ENCODE results near the gene LCK.

Gene LCK

DNA sequence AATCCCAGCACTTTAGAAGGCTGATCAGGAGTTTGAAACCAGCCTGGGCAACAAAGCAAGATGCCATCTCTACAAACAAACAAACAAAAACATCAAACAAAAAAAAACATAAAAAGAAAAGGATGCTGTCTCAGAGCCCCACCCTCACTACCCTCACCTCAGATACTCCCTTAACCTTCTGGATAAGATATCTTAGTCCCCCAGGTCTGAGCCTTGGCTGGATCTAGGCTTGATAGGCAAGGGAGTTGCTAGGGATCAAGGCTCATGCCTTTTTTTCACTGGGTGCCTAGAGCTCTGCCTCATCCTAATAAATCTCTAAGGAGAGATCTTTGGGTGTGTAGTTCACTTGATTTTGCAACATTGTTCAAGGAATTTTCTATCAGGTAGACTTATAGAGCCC lies 48.3 kb downstream of the LCK start:
- H3K27ac ChIP-seq = no peak overlapping the region
- no peak for TF ChIP-seq ZFX (IDR thresholded peaks at IDR 0.05; ENCODE audit: borderline replicate concordance)
- TF ChIP-seq, protein P1, sequence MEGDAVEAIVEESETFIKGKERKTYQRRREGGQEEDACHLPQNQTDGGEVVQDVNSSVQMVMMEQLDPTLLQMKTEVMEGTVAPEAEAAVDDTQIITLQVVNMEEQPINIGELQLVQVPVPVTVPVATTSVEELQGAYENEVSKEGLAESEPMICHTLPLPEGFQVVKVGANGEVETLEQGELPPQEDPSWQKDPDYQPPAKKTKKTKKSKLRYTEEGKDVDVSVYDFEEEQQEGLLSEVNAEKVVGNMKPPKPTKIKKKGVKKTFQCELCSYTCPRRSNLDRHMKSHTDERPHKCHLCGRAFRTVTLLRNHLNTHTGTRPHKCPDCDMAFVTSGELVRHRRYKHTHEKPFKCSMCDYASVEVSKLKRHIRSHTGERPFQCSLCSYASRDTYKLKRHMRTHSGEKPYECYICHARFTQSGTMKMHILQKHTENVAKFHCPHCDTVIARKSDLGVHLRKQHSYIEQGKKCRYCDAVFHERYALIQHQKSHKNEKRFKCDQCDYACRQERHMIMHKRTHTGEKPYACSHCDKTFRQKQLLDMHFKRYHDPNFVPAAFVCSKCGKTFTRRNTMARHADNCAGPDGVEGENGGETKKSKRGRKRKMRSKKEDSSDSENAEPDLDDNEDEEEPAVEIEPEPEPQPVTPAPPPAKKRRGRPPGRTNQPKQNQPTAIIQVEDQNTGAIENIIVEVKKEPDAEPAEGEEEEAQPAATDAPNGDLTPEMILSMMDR (IDR thresholded peaks at IDR 0.05) = no peak

DNA sequence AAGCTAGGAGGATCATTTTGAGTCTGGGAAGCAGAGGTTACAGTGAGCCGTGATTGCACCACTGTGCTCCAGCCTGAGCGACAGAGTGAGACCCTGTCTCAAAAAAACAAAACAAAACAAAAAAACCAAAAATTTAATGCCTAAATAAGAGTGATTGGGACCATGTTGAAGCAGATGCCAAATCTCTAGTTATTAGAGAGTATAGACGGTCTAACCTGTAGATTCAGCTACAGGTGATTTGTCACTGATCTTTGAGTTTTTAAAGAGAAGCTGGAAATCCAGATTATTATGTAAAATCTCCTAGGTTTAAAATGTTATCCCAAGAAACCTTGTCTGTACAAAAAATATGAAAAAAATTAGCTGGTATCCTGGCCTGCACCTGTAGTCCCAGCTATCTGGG lies 52.3 kb downstream of the LCK start:
- H3K27ac ChIP-seq = no peak overlapping the region
- no peak for TF ChIP-seq ZFX (IDR thresholded peaks at IDR 0.05; ENCODE audit: borderline replicate concordance)
- TF ChIP-seq, protein P1 (IDR thresholded peaks at IDR 0.05) = no peak

DNA sequence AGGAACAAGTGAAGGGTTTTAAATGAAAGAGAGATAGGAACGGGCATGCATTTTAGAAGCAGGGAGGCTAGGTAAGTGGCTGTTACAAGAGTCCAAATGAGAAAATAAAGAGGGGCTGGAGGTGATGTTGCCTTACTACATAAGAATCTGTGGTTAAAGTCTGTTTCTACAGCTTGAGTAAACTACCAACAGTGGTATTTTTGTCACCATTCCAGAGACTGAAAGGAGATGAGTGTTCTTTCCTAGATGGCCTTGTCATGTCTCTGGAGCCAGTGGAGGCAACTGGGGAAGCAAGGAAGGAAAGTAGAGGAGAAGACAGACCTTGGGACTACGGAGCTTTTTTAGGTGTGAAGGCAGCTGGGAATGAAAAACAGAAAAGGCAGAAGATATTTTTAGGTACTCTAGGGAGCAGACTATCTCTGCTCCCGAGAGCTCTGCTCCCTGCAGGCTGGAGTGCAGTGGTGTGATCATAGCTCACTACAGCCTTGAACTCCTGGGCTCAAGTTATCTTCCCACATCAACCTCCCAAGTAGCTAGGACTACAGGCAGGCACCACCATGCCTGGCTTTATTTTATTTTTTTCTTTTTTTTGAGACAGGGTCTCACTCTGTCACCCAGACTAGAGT lies 53.0 kb downstream of the LCK start:
- no peak overlapping the region for H3K27ac ChIP-seq
- TF ChIP-seq, protein P1 (IDR thresholded peaks at IDR 0.05) = no peak
- TF ChIP-seq ZFX (IDR thresholded peaks at IDR 0.05; ENCODE audit: borderline replicate concordance) = no peak

DNA sequence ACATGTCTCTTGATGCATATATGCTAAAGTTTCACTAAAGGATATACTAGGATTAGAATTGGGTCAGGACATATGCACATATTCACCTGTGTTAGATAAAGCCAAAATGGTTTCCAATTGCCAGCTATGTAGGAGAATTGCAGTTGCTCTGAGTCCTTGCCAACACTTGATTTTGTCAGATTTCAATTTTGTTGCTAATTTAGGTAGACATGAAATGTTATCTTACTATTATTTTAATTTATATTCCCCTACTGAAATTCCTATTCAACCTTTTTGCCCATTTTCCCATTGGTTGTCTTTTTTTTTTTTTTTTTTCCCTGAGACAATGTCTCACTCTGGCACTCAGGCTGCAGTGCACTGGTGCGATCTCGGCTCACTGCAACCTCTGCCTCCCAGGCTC lies 54.2 kb downstream of the LCK start:
- no peak overlapping the region for H3K27ac ChIP-seq

DNA sequence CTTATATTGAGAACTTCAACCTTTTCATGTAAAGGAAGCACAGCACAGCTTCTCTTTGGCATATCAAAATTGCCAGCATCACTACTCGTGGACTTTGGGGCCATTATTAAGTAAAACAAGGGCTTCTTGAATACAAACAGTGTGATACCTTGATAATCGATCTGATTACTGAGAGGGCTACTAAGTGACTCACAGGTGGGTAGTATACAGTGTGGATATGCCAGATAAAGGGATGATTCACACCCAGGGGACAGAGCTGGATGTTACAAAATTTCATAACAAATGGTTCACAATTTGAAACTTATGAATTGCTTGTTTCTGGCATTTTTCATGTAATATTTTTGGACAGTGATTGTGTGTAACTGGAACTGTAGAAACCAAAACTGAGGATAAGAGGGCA lies 56.3 kb downstream of the LCK start:
- 0 out of 2 replicates have a peak overlapping the region, but pooled peaks have one; percentile 52 for H3K27ac ChIP-seq
- TF ChIP-seq, protein P1 (IDR thresholded peaks at IDR 0.05) = no peak
- no peak for TF ChIP-seq ZFX (IDR thresholded peaks at IDR 0.05; ENCODE audit: borderline replicate concordance)

More for the DNA sequence above, 54.2 kb downstream of the LCK start:
- TF ChIP-seq ZFX (IDR thresholded peaks at IDR 0.05; ENCODE audit: borderline replicate concordance) = no peak
- TF ChIP-seq, protein P1 (IDR thresholded peaks at IDR 0.05) = no peak

DNA sequence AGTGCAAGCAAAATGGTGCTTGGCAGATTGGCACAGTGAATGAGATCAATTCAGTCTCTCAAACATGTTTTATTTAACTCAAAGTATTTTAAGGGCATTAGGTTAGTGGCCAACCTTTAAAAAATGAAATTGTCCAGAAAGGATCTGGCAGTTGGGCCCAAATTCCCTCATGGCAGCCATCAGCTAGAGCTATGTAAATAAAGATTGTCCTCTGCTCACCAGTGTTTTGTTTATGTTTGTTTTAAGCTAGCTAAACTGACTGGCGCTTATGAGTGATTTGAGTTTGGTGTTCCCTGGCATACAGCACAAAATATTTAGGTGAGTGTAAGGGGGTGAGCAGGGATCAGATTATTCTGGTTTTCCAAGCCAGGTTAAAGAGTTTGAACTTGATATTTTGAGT lies 58.9 kb downstream of the LCK start:
- peak overlapping the region; percentile 52 for H3K27ac ChIP-seq
- no peak for TF ChIP-seq ZFX (IDR thresholded peaks at IDR 0.05; ENCODE audit: borderline replicate concordance)
- TF ChIP-seq, protein P1 (IDR thresholded peaks at IDR 0.05) = no peak

DNA sequence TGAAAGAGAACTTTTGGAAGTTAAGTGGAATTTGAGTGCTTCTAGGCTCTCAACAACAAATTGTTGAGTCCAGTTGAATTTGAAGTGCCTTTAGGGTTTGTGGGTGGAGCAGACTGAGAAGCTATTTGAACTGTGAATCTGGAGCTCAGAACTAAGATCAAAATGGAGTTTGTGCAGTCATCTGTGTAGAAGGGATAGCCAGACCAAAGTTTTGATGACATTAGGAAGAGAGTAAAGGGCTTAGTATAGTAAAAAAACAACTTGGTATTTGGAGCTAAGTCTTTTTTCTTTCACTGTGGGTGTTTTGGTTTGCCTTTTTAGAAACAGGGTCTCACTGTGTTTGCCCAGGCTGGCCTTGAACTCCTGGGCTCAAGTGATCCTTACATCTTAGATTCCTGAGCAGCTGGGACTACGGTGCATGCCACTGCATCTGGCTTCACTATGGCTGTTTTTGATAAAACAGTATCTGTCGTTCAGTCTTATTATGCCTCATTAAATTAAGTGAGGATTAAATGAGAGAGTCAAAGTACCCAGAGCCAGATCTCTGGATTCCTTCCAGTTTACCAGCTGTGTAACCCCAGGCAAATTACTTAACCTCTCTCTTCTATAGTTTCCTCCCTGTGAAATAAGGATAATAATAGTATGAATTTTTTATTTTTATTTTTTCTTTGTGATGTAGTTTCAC lies 60.8 kb downstream of the LCK start:
- peak overlapping the region; percentile 52 for H3K27ac ChIP-seq
- TF ChIP-seq, protein P1 (IDR thresholded peaks at IDR 0.05) = no peak
- no peak for TF ChIP-seq ZFX (IDR thresholded peaks at IDR 0.05; ENCODE audit: borderline replicate concordance)

Measured in 22Rv1 (cell line).